GM18520 (cell line): ENCODE measurements around the gene MTUS2.
A peak's percentile ranks its signal among the peaks of the same experiment; 100 is the strongest.

Experiments used
- ATAC-seq: cut with Tn5 transposase; IDR thresholded peaks from one replicate; pipeline ENCODE4 v1.9.1; 2021; ENCODE audit not compliant: unreplicated experiment

Gene MTUS2

DNA sequence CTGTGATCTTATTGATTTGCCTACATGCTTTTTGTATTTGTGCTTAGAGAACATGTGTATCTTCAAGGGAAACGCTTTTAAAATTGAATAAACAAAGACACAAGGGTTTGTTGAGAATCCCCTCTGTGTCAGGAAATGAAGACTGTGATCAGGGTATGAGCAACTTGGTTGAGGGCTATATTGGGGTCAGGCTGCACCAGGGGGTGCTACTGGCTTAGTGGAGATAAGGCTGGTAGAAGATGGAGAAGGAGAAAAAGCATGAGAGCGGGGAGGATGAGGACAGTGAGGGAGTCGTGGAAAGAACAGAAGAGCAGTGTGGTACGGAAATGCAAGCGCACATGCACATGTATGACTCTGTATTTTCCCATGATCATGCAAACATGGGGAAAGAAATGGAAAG lies 201.6 kb downstream of the MTUS2 start:
- no peak for ATAC-seq

GRCh38 chr13:29022410-29022809 lies 202.3 kb downstream of the MTUS2 start:
- ATAC-seq: no peak

DNA sequence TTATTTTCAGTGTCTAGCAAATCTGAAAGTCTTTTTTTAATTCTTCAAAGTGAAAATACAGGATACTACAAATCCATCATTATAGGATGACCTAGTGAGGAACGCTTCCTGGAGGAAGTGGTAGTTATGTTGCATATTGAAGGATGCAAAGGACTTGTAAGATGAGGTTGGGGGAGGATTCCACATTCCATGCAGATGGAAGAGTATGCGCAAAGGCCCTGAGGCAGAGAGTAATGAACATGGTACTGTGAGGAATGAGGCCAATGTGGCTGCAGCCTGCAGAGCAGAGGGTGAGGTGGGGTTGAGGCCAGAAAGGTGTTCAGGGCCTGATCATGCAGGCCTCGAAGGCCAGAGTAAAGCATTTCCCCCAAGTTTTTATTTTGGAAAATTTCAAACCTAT lies 202.8 kb downstream of the MTUS2 start:
- ATAC-seq: no peak

DNA sequence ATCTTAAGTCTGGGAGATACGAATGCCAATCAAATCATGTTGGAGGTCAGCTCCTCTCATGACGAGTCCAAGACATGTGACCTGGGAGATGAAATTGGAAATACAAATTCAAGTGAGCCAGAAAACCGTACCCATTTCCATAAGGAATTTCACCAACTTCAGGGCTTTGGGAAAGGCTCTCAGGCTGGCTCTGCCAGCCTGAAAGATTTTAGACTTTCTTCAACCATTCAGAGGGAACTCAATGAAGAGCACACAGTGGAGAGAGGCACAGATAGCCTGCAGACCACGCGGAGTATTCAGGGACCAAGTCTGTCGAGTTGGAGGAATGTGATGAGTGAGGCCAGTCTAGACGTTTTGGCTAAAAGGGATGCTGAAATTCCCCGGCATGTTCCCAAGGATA lies 204.6 kb downstream of the MTUS2 start:
- no peak for ATAC-seq

DNA sequence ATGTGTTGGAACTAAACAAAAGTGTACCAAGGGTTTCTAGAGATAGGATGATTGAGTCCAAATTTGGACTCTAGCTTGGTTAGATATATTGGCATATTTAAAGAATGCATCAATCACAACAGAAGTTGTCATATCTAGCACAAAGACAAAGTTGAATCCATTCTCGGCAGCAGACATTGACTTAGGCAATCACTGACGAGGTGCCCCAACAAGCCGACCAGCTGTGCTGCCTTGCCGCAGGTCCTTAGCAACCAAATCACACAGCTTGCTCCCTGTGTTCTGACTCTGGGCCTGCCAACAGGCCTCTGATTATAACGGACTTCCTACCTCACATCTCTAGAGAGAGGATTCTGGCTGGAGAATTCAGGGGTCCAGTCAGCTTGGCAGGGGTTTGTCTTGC lies 208.7 kb downstream of the MTUS2 start:
- no peak for ATAC-seq

DNA sequence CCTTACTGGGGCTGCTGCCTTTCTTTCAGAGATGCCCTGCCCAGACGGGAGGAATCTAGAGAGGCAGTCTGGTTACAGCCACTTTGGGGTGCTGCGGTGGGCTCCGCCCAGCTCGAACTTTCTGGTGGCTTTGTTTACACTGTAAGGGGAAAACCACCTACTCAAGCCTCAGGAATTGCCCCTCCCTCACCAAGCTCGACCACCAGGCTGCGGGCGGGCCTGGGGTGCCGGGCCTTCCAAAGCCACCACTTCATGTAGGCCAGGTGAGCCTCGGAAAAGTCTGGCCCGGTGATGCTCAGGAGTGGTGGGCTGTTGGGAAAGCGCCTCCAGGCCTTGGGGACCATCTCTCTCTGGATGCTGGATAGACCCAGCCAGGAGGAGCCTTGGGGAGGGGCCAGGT lies 218.6 kb downstream of the MTUS2 start:
- no peak for ATAC-seq

GRCh38 chr13:29039212-29039611 lies 219.1 kb downstream of the MTUS2 start:
- no peak for ATAC-seq

DNA sequence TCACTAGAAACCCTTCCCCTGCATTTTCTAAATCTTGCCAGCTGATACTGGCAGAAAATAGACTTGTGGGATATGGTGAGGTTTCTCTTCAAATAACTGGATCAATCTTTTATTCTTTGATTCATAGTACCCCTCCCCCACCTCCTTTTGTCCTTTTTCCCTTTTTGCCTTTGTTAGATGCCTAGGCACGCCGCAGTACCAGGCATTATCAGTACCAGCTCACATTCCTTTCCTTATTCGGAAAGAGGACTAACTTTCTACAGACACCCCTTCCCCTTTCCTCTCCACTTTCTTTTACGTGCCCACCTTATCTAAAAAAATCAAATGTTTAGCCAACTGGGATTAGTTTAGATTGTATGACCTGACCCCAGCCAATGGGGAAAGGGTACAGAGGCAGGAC lies 226.4 kb downstream of the MTUS2 start:
- no peak for ATAC-seq

DNA sequence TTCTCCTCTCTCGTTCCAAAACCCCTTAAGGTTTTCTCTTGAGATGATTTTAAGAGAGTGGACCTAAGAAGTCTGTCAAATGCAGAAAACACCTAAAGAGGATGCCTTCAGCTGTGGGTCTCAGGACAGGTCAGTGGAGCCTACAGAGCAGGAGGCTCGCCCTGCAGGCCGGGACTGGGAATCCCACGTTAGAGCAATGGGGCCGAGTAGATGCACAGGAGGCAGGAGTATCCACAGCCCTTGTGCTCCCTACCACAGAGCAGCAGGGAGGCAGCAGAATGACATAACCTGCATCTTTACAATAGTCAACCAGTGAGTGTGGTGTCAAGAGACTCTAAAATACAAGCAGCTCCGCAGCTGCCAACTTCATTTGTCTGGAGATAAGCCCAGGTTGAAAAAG lies 229.4 kb downstream of the MTUS2 start:
- ATAC-seq: no peak

- no peak for ATAC-seq
Measured at GRCh38 chr13:29050719-29051118, 230.6 kb downstream of the MTUS2 start.

DNA sequence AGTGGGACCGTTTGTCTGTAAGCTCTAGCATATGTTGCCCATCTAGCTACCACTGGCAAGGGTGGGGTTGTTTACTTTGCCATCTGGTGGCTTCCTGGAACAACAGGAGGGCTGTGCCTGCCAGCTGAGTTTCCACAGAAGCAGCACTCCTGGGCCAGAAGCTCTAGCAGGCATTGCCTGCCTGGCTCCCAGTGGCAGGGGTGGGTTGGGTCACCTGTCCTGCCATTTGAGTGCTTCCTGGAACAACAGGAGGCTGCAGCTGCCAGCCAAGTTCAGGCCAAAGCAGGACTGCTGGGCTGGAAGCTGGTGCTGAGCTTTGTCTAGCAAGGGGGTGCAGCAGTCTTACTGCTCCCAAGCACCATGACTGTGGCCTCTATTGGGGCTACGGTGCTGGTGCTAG lies 239.7 kb downstream of the MTUS2 start:
- ATAC-seq: no peak

- ATAC-seq: peak; percentile 56
Measured at GRCh38 chr13:29065142-29065541, 245.0 kb downstream of the MTUS2 start.

GRCh38 chr13:29067306-29067945 lies 247.3 kb downstream of the MTUS2 start:
- ATAC-seq: no peak

- no peak for ATAC-seq
Measured at GRCh38 chr13:29073755-29074154, 253.6 kb downstream of the MTUS2 start.

- ATAC-seq: no peak
Measured at GRCh38 chr13:29077051-29077813, 257.1 kb downstream of the MTUS2 start.

DNA sequence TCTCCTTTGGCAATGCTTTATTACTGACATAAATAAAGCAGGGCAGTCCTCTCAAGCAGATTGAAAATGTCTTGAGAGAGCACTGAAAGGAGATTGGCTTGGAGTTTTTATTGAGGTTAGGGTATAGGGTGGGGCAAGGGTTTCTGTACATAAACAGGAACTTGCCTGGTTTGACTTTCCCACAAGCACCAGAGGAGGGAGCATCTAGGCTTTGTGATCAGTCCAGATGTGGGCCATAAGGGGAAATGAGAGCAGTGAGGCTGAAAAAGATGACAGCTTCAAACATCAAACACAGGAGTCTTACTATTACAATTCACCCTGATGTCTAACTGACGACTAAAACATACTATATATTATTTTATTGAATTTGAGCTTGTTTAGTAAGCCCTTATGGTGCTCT lies 260.9 kb downstream of the MTUS2 start:
- no peak for ATAC-seq

- ATAC-seq: no peak
Measured at GRCh38 chr13:29081697-29082440, 261.7 kb downstream of the MTUS2 start.

DNA sequence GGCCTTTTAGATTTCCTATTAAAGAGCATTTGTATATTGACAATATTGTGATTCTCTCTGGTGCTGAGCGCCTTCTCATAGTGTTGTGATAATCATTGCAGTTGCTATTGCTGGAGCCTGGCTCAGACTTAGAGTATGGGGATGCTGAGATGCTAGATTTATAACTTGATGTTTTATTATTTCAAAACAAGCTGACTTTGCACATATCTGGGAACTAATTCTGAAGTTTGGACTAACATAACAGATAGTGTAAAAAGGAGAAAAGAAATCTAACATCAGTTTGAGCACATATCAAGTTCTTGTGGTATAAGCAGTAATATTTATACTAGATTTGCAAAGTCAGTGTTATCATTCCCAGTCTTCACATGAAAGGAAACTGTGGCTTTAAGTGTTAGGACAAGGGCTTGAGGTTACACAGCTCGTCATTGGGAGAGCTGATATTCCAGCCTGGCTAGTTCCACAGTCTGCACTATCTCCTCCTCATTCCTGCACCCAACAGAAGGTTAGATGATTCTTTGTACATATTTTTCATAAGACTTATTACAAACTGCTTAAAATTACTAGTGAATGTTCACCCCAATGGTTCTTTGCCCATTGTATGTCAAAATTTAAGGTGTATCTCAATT lies 279.8 kb downstream of the MTUS2 start:
- ATAC-seq: no peak

DNA sequence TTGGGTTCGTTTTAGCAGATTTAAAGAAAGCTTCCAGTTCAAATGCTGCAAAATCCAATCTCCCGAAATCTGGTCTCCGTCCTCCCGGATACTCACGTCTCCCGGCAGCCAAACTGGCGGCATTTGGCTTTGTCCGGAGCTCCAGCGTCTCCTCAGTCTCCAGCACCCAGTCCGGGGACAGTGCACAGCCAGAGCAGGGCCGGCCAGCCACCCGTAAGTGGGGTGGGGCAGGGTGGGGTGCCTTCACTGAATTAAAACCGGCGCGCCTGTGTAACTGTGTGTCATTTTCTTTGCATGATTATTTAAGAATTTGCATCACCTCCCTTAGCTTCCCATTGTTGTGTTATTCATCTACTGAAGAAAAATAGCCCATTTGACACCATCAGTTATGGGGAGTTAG lies 280.6 kb downstream of the MTUS2 start:
- ATAC-seq: no peak

GRCh38 chr13:29101409-29101808 lies 281.3 kb downstream of the MTUS2 start:
- ATAC-seq: no peak

GRCh38 chr13:29101905-29102304 lies 281.8 kb downstream of the MTUS2 start:
- ATAC-seq: no peak
